Breast epithelium (tissue), 4 donors: ENCODE measurements around the gene LRRC4C. TPM values are rescaled to one million over a fixed set of nuclear protein-coding genes. Genes with fewer than 3 reads are reported as not detected.

Source experiments
- DNase-seq, 2 donors: peaks; one replicate each; pipeline ENCODE4 v3.0.0-alpha.2; 2019; ENCODE audit warnings: low spot score in 2 of 2
- H3K27ac ChIP-seq, 2 donors: fragments of 200-600 bp; sonication (generic) in 1 of 2; one replicate each; pipeline ENCODE4 v1.5.1; 2016 to 2019; ENCODE audit warnings: mild to moderate bottlenecking in 1 of 2
- H3K27me3 ChIP-seq, 2 donors: fragments of 200-600 bp; sonication (generic) in 1 of 2; one replicate each; pipeline versions ENCODE4 v1.5.1 to v1.6.0; 2017 to 2019; ENCODE audit warnings: control low read depth in 1 of 2, mild to moderate bottlenecking in 1 of 2
- H3K36me3 ChIP-seq: fragments of 200-600 bp; one replicate; pipeline ENCODE4 v1.5.1; 2019
- H3K4me1 ChIP-seq, 2 donors: fragments of 200-600 bp; sonication (generic); one replicate each; pipeline ENCODE4 v1.5.1; 2016 to 2019; ENCODE audit warnings: control low read depth in 1 of 2
- H3K4me3 ChIP-seq, 3 donors: fragments of 200-600 bp; sonication (generic); 1 replicate in 2 of 3; 2 replicates in 1 of 3; pipeline ENCODE4 v1.5.1; 2016 to 2019; ENCODE audit warnings: mild to moderate bottlenecking in 3 of 3, moderate library complexity in 2 of 3
- H3K9me3 ChIP-seq, 2 donors: fragments of 200-600 bp; sonication (generic) in 1 of 2; one replicate each; pipeline ENCODE4 v1.5.1; 2016 to 2019; ENCODE audit warnings: control low read depth in 1 of 2
- POLR2A ChIP-seq: fragments of 450-650 bp; IDR thresholded peaks from one replicate; pipeline ENCODE4 v1.6.1; 2016; ENCODE audit warnings: antibody characterized with exemption, mild to moderate bottlenecking, moderate library complexity
- POLR2AphosphoS5 ChIP-seq, 3 donors: sonication (generic); formaldehyde crosslinking; IDR thresholded peaks; one replicate each; pipeline ENCODE4 v1.6.1; 2017; ENCODE audit warnings: antibody characterized with exemption in 3 of 3
- intact Hi-C: fragments of 100-400 bp; cut with DNase I; formaldehyde crosslinking; loops from one replicate; pipeline ENCODE4 v1.15.1; 2023; ENCODE audit warnings: low total_unique reads
- total RNA-seq, 3 donors: library from RNA; depleted of rRNA; stranded (reverse); fragments of >200 nt; gene quantifications; one replicate each; pipeline ENCODE4 v1.1.0, GENCODE V29; 2016
- TF ChIP-seq, protein P1 (sequence below), 3 donors: fragments of 450-650 bp; IDR thresholded peaks; one replicate each; pipeline ENCODE4 v1.5.1; 2016 to 2017; ENCODE audit warnings: antibody characterized with exemption in 3 of 3, mild to moderate bottlenecking in 3 of 3, moderate library complexity in 3 of 3

LRRC4C gene
- total RNA-seq, 3 donors from 2014 or later = 2.9 to 15.4 (median 6.6) TPM

GRCh38 chr11:41458641-41459040 lies 811 bp downstream of the LRRC4C start:
- H3K4me1 ChIP-seq = no peaks in the 10 kb centered on the region
- H3K4me3 ChIP-seq = no peak overlapping the region
- peaks cover 0 to 7% of the 10 kb centered on the region in 2 donors for H3K27me3 ChIP-seq
- intact Hi-C loops = loop anchor here (5.0 kb wide), 1 partner anchor 386 kb away; no protein-coding TSS in a partner anchor
- no peak for DNase-seq
- TF ChIP-seq, protein P1, sequence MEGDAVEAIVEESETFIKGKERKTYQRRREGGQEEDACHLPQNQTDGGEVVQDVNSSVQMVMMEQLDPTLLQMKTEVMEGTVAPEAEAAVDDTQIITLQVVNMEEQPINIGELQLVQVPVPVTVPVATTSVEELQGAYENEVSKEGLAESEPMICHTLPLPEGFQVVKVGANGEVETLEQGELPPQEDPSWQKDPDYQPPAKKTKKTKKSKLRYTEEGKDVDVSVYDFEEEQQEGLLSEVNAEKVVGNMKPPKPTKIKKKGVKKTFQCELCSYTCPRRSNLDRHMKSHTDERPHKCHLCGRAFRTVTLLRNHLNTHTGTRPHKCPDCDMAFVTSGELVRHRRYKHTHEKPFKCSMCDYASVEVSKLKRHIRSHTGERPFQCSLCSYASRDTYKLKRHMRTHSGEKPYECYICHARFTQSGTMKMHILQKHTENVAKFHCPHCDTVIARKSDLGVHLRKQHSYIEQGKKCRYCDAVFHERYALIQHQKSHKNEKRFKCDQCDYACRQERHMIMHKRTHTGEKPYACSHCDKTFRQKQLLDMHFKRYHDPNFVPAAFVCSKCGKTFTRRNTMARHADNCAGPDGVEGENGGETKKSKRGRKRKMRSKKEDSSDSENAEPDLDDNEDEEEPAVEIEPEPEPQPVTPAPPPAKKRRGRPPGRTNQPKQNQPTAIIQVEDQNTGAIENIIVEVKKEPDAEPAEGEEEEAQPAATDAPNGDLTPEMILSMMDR (IDR thresholded peaks at IDR 0.05) = no peak
- no peak for TF ChIP-seq POLR2AphosphoS5 (IDR thresholded peaks at IDR 0.05)
- no peak for TF ChIP-seq POLR2A
- H3K36me3 ChIP-seq = no peaks in the 10 kb centered on the region
- no peaks in the 10 kb centered on the region for H3K9me3 ChIP-seq
- no peak overlapping the region for H3K27ac ChIP-seq

- no peak overlapping the region for H3K4me3 ChIP-seq
- no peaks in the 10 kb centered on the region for H3K36me3 ChIP-seq
- DNase-seq = no peak
- no peaks in the 10 kb centered on the region for H3K9me3 ChIP-seq
- no peak overlapping the region for H3K27ac ChIP-seq
- peaks cover 0 to 7% of the 10 kb centered on the region in 2 donors for H3K27me3 ChIP-seq
- TF ChIP-seq POLR2AphosphoS5 (IDR thresholded peaks at IDR 0.05) (no peak), POLR2A (no peak)
- TF ChIP-seq, protein P1 (IDR thresholded peaks at IDR 0.05) = no peak
- intact Hi-C loops = loop anchor here (5.0 kb wide), 1 partner anchor 386 kb away; no protein-coding TSS in a partner anchor
- no peaks in the 10 kb centered on the region for H3K4me1 ChIP-seq
Measured at GRCh38 chr11:41458154-41458553, 1.3 kb downstream of the LRRC4C start.

- Histone ChIP-seq H3K27ac (no peak overlapping the region), H3K27me3 (peaks cover 0 to 7% of the 10 kb centered on the region in 2 donors), H3K36me3 (no peaks in the 10 kb centered on the region), H3K9me3 (no peaks in the 10 kb centered on the region), H3K4me1 (no peaks in the 10 kb centered on the region), H3K4me3 (no peak overlapping the region)
- intact Hi-C loops = loop anchor here (5.0 kb wide), 1 partner anchor 385 kb away; no protein-coding TSS in a partner anchor
- TF ChIP-seq, protein P1 (IDR thresholded peaks at IDR 0.05) = no peak
- TF ChIP-seq POLR2AphosphoS5 (IDR thresholded peaks at IDR 0.05) (no peak), POLR2A (no peak)
- no peak for DNase-seq
Measured at GRCh38 chr11:41457216-41458014, 2.0 kb downstream of the LRRC4C start.

DNA sequence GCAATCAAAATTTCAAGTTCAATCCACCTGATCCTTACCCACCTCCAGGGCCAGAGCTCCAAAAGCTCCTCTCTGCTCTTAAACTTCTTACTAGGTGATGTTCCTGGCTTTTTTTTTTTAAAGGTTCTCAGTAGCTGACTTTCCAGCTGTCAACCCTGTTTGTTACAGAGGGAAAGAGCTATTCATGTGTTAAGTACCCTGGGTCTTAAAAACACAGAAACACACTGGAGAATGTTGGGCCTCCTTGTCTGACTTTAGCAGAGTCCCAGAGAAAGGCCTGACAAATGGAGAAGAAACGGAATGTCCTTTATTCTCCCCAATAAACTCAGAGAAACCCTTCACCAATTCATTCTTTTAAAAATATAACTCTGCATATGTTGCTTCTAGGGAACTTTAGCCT lies 3.2 kb downstream of the LRRC4C start:
- Histone ChIP-seq H3K27me3 (peaks cover 0 to 7% of the 10 kb centered on the region in 2 donors), H3K9me3 (no peaks in the 10 kb centered on the region), H3K4me3 (no peak overlapping the region), H3K4me1 (no peaks in the 10 kb centered on the region), H3K36me3 (no peaks in the 10 kb centered on the region), H3K27ac (no peak overlapping the region)
- TF ChIP-seq, protein P1 (IDR thresholded peaks at IDR 0.05) = no peak
- TF ChIP-seq POLR2A = no peak
- no peak for TF ChIP-seq POLR2AphosphoS5 (IDR thresholded peaks at IDR 0.05)
- DNase-seq = no peak
- intact Hi-C loops = loop anchor here (5.0 kb wide), 1 partner anchor 384 kb away; no protein-coding TSS in a partner anchor

DNA sequence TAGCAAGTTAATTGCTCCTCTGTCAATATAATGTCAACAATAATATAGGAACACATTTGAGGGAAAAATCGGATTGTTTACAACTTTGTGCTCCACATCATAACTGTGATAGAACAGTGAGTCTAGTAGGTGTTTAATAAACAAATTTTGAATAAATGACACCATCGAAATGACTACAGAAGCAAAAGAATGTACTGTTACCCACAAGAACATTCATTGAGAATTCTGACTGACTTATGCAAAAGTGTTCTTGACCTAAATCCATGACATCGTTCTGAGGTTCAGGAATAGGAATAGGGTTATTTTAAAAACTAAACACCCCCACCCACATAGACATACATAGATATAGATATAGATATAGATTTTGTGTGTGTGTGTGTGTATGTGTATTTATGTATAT lies 8.4 kb downstream of the LRRC4C start:
- TF ChIP-seq POLR2A (no peak), POLR2AphosphoS5 (IDR thresholded peaks at IDR 0.05) (no peak)
- TF ChIP-seq, protein P1 (IDR thresholded peaks at IDR 0.05) = no peak
- no peaks in the 10 kb centered on the region for H3K4me1 ChIP-seq
- no peaks in the 10 kb centered on the region for H3K27me3 ChIP-seq
- H3K36me3 ChIP-seq = no peaks in the 10 kb centered on the region
- H3K4me3 ChIP-seq = no peak overlapping the region
- no peaks in the 10 kb centered on the region for H3K9me3 ChIP-seq
- no peak overlapping the region for H3K27ac ChIP-seq
- intact Hi-C loops = no loop called here
- DNase-seq = no peak
